Activated naive CD4-positive, alpha-beta T cell treated with anti-CD3 and anti-CD28 coated beads, Interleukin-2, amount 50 U/mL, for 72 hours (primary cell): Measurements from ENCODE around the gene RANBP3. TPM values are rescaled to one million over a fixed set of nuclear protein-coding genes. Genes with fewer than 3 reads are reported as not detected.
"Not testable (repeated sequence)": the region's sequence is repeated elsewhere in the genome, so short reads cannot be mapped to it uniquely, and the experiment has no call there.

Experiments used
- ATAC-seq, 2 donors: fragments of 150-1000 bp; cut with Tn5 transposase; 2 replicates each; pipeline ENCODE4 v1.10.0; 2021; ENCODE audit warnings: mild to moderate bottlenecking in 2 of 2, moderate library complexity in 2 of 2
- DNase-seq, 2 donors: peaks; one replicate each; pipeline ENCODE4 v3.0.0; 2021 to 2022; ENCODE audit warnings: low spot score in 2 of 2
- H3K27ac Mint-ChIP-seq, 2 donors: one replicate each; pipeline ENCODE4 v1.8.0; 2022; ENCODE audit warnings: mild to moderate bottlenecking in 2 of 2, mixed read lengths in 2 of 2
- H3K36me3 Mint-ChIP-seq, 2 donors: one replicate each; pipeline ENCODE4 v1.8.0; 2022; ENCODE audit warnings: mixed read lengths in 2 of 2
- H3K9me3 Mint-ChIP-seq, 2 donors: one replicate each; pipeline ENCODE4 v1.8.0; 2022; ENCODE audit warnings: mixed read lengths in 2 of 2
- total RNA-seq, 2 donors: library from RNA; stranded (reverse); gene quantifications; one replicate each; pipeline ENCODE4 v1.2.3, GENCODE V29; 2022

Gene RANBP3
- total RNA-seq, 2 donors from 2014 or later, result 89.6 to 112 TPM

GRCh38 chr19:5897189-5897969, 80.6 kb downstream of the RANBP3 start:
- no peak for DNase-seq
- ATAC-seq, result no peak
- Mint-ChIP-seq H3K27ac (peak overlapping the region in 1 of 2 donors; percentile 59), H3K36me3 (peaks cover 0 to 5% of the 10 kb centered on the region in 2 donors), H3K9me3 (no peaks in the 10 kb centered on the region)

GRCh38 chr19:5896365-5897076, 81.4 kb downstream of the RANBP3 start:
- Mint-ChIP-seq H3K9me3 (no peaks in the 10 kb centered on the region), H3K36me3 (peaks cover 0 to 5% of the 10 kb centered on the region in 2 donors), H3K27ac (no peak overlapping the region)
- DNase-seq (no peak), ATAC-seq (no peak)

- ATAC-seq (no peak), DNase-seq (no peak)
- Mint-ChIP-seq H3K9me3 (no peaks in the 10 kb centered on the region), H3K27ac (no peak overlapping the region), H3K36me3 (peaks cover 0 to under 1% of the 10 kb centered on the region in 2 donors)
These were observed 82.0 kb downstream of the RANBP3 start for GRCh38 chr19:5895890-5896289.

- Mint-ChIP-seq H3K9me3 (no peaks in the 10 kb centered on the region), H3K27ac (peak overlapping the region in 1 of 2 donors; percentile 44), H3K36me3 (no peaks in the 10 kb centered on the region)
- DNase-seq, result no peak
- no peak for ATAC-seq
These were observed 82.5 kb downstream of the RANBP3 start for GRCh38 chr19:5895409-5895808.

GRCh38 chr19:5894704-5895349, 83.1 kb downstream of the RANBP3 start:
- Mint-ChIP-seq H3K36me3 (no peaks in the 10 kb centered on the region), H3K9me3 (no peaks in the 10 kb centered on the region), H3K27ac (no peak overlapping the region)
- DNase-seq (no peak), ATAC-seq (no peak)

- no peak for ATAC-seq
- Mint-ChIP-seq H3K36me3 (no peaks in the 10 kb centered on the region), H3K27ac (no peak overlapping the region), H3K9me3 (no peaks in the 10 kb centered on the region)
- DNase-seq, result no peak
These were observed 83.8 kb downstream of the RANBP3 start for GRCh38 chr19:5893907-5894703.

- DNase-seq (no peak), ATAC-seq (no peak)
- Mint-ChIP-seq H3K27ac (peak overlapping the region in 1 of 2 donors; percentile 65), H3K9me3 (no peaks in the 10 kb centered on the region), H3K36me3 (no peaks in the 10 kb centered on the region)
These were observed 84.5 kb downstream of the RANBP3 start for GRCh38 chr19:5893296-5893903.

- no peaks in the 10 kb centered on the region for H3K9me3 Mint-ChIP-seq
- DNase-seq (no peak), ATAC-seq (no peak)
- H3K27ac Mint-ChIP-seq, result peak overlapping the region in 1 of 2 donors; percentile 53
- H3K36me3 Mint-ChIP-seq, result no peaks in the 10 kb centered on the region
These were observed 85.1 kb downstream of the RANBP3 start for GRCh38 chr19:5892772-5893275.

GRCh38 chr19:5891938-5892771, 85.8 kb downstream of the RANBP3 start:
- no peaks in the 10 kb centered on the region for H3K36me3 Mint-ChIP-seq
- peak overlapping the region in 1 of 2 donors; percentile 53 for H3K27ac Mint-ChIP-seq
- DNase-seq, result peak in 1 of 2 donors; percentile 28
- no peaks in the 10 kb centered on the region for H3K9me3 Mint-ChIP-seq
- peak; percentile 60 to 74 for ATAC-seq

GRCh38 chr19:5891572-5891937, 86.4 kb downstream of the RANBP3 start:
- no peak for ATAC-seq

GRCh38 chr19:5890099-5890498, 87.8 kb downstream of the RANBP3 start:
- Mint-ChIP-seq H3K27ac (no peak overlapping the region), H3K36me3 (no peaks in the 10 kb centered on the region), H3K9me3 (no peaks in the 10 kb centered on the region)
- ATAC-seq, result no peak
- DNase-seq, result no peak

More at GRCh38 chr19:5891572-5891937, 86.4 kb downstream of the RANBP3 start:
- Mint-ChIP-seq H3K9me3 (no peaks in the 10 kb centered on the region), H3K27ac (peak overlapping the region in 1 of 2 donors; percentile 53), H3K36me3 (no peaks in the 10 kb centered on the region)
- DNase-seq, result no peak

- Mint-ChIP-seq H3K9me3 (no peaks in the 10 kb centered on the region), H3K27ac (no peak overlapping the region), H3K36me3 (no peaks in the 10 kb centered on the region)
- DNase-seq (no peak), ATAC-seq (no peak)
These were observed 88.5 kb downstream of the RANBP3 start for GRCh38 chr19:5889288-5889971.

GRCh38 chr19:5884065-5884811, 93.7 kb downstream of the RANBP3 start:
- not testable (repeated sequence) for H3K9me3 Mint-ChIP-seq, H3K36me3 Mint-ChIP-seq, DNase-seq, H3K27ac Mint-ChIP-seq, ATAC-seq

GRCh38 chr19:5883157-5883873, 94.6 kb downstream of the RANBP3 start:
- not testable (repeated sequence) for H3K27ac Mint-ChIP-seq, H3K36me3 Mint-ChIP-seq, DNase-seq, ATAC-seq, H3K9me3 Mint-ChIP-seq
